H9 (cell line): ENCODE data around the gene USP17L18. TPM values are rescaled to one million over a fixed set of nuclear protein-coding genes. Genes with fewer than 3 reads are reported as not detected.
"Not testable (repeated sequence)": the region's sequence is repeated elsewhere in the genome, so short reads cannot be mapped to it uniquely, and the experiment has no call there.

Experiments
- DNase-seq: peaks from one replicate; pipeline ENCODE4 v3.0.0-alpha.2; 2017
- H2AFZ ChIP-seq: one replicate; pipeline ENCODE4 v1.6.1; 2013; ENCODE audit warnings: mild to moderate bottlenecking, low read length, control low read depth, moderate library complexity
- H2AK5ac ChIP-seq: 2 replicates; pipeline ENCODE4 v1.6.1; 2013; ENCODE audit warnings: low read length, control low read depth, mixed read lengths; ENCODE audit not compliant: insufficient read length
- H2BK120ac ChIP-seq: one replicate; pipeline ENCODE4 v1.6.1; 2013; ENCODE audit warnings: low read depth, mild to moderate bottlenecking, low read length, control low read depth, inconsistent platforms; ENCODE audit not compliant: poor library complexity, severe bottlenecking
- H2BK12ac ChIP-seq: 2 replicates; pipeline ENCODE4 v1.6.1; 2013; ENCODE audit warnings: low read length, control low read depth, mixed read lengths, low read depth; ENCODE audit not compliant: insufficient read length
- H2BK15ac ChIP-seq: 2 replicates; pipeline ENCODE4 v1.6.1; 2013; ENCODE audit warnings: low read depth, low read length, control low read depth
- H2BK20ac ChIP-seq: one replicate; pipeline ENCODE4 v1.6.1; 2013; ENCODE audit warnings: low read depth, mild to moderate bottlenecking, low read length, control low read depth, inconsistent platforms; ENCODE audit not compliant: poor library complexity, severe bottlenecking
- H2BK5ac ChIP-seq: 2 replicates; pipeline ENCODE4 v1.6.1; 2013; ENCODE audit warnings: low read length, control low read depth, mixed read lengths; ENCODE audit not compliant: insufficient read length
- H3K14ac ChIP-seq: 2 replicates; pipeline ENCODE4 v1.6.1; 2013; ENCODE audit warnings: low read length, control low read depth; ENCODE audit not compliant: insufficient read depth
- H3K18ac ChIP-seq: 2 replicates; pipeline ENCODE4 v1.6.1; 2013; ENCODE audit warnings: low read depth, mild to moderate bottlenecking, mixed read lengths, low read length, control low read depth; ENCODE audit not compliant: insufficient read length
- H3K23ac ChIP-seq: 2 replicates; pipeline ENCODE4 v1.6.1; 2013; ENCODE audit warnings: low read length, control low read depth, mixed read lengths, low read depth; ENCODE audit not compliant: insufficient read length
- H3K23me2 ChIP-seq: 2 replicates; pipeline ENCODE4 v1.6.1; 2013; ENCODE audit warnings: low read depth, mild to moderate bottlenecking, mixed read lengths, low read length, control low read depth; ENCODE audit not compliant: insufficient read length, poor library complexity, severe bottlenecking
- H3K27ac ChIP-seq: 2 replicates; pipeline ENCODE4 v1.5.1; 2013; ENCODE audit warnings: low read length, control low read depth, mixed read lengths, low read depth; ENCODE audit not compliant: insufficient read length
- H3K27me3 ChIP-seq: 2 replicates; pipeline ENCODE4 v1.6.1; 2013; ENCODE audit warnings: low read length, control low read depth, inconsistent platforms; ENCODE audit not compliant: insufficient read depth
- H3K4ac ChIP-seq: 2 replicates; pipeline ENCODE4 v1.6.1; 2013; ENCODE audit warnings: low read depth, mild to moderate bottlenecking, control low read depth, inconsistent platforms, low read length, moderate library complexity
- H3K4me1 ChIP-seq: 2 replicates; pipeline ENCODE4 v1.6.1; 2013; ENCODE audit warnings: low read length, control low read depth, inconsistent platforms; ENCODE audit not compliant: insufficient read depth
- H3K4me2 ChIP-seq: 2 replicates; pipeline ENCODE4 v1.6.1; 2013; ENCODE audit warnings: low read length, control low read depth, mixed read lengths; ENCODE audit not compliant: insufficient read length, insufficient read depth
- H3K56ac ChIP-seq: 2 replicates; pipeline ENCODE4 v1.6.1; 2013; ENCODE audit warnings: low read depth, mild to moderate bottlenecking, mixed read lengths, low read length, control low read depth; ENCODE audit not compliant: insufficient read length
- H3K79me1 ChIP-seq: 2 replicates; pipeline ENCODE4 v1.6.1; 2013; ENCODE audit warnings: low read depth, mild to moderate bottlenecking, moderate library complexity, low read length, control low read depth, inconsistent platforms; ENCODE audit not compliant: insufficient read depth, poor library complexity, severe bottlenecking
- H3K79me2 ChIP-seq: 2 replicates; pipeline ENCODE4 v1.6.1; 2013; ENCODE audit warnings: low read length, control low read depth, inconsistent platforms; ENCODE audit not compliant: insufficient read depth
- H3K9ac ChIP-seq: 2 replicates; pipeline ENCODE4 v1.6.1; 2013; ENCODE audit warnings: low read length, control low read depth, mixed read lengths; ENCODE audit not compliant: insufficient read length; ENCODE audit errors: extremely low read depth
- H3K9me3 ChIP-seq: one replicate; pipeline ENCODE4 v1.6.1; 2013; ENCODE audit warnings: low read depth, low read length, inconsistent platforms; ENCODE audit not compliant: control insufficient read depth
- H3T11ph ChIP-seq: one replicate; pipeline ENCODE4 v1.6.1; 2013; ENCODE audit warnings: mild to moderate bottlenecking, low read length, control low read depth, inconsistent platforms
- H4K20me1 ChIP-seq: one replicate; pipeline ENCODE4 v1.6.1; 2013; ENCODE audit not compliant: control insufficient read depth, insufficient read length, insufficient read depth
- H4K5ac ChIP-seq: 2 replicates; pipeline ENCODE4 v1.6.1; 2013; ENCODE audit warnings: low read depth, mild to moderate bottlenecking, mixed read lengths, low read length, control low read depth; ENCODE audit not compliant: insufficient read length
- H4K8ac ChIP-seq: replicated peaks from 2 replicates; pipeline ENCODE4 v1.6.1; 2013; ENCODE audit warnings: low read length, control low read depth, mixed read lengths, low read depth; ENCODE audit not compliant: insufficient read length
- H4K91ac ChIP-seq: 2 replicates; pipeline ENCODE4 v1.6.1; 2013; ENCODE audit warnings: low read depth, mild to moderate bottlenecking, moderate library complexity, mixed read lengths, low read length, control low read depth; ENCODE audit not compliant: insufficient read length
- H3K27ac Mint-ChIP-seq, 3 experiments: 2 replicates in 2 of 3; 3 replicates in 1 of 3; pipeline ENCODE4 v1.8.0; 2020 to 2021; ENCODE audit warnings: mixed read lengths in 3 of 3, mild to moderate bottlenecking in 1 of 3, moderate library complexity in 1 of 3
- H3K27me3 Mint-ChIP-seq: 2 replicates; pipeline ENCODE4 v1.8.0; 2021; ENCODE audit warnings: low read depth, mild to moderate bottlenecking, moderate library complexity, mixed read lengths
- H3K36me3 Mint-ChIP-seq, 3 experiments: 2 replicates in 2 of 3; 3 replicates in 1 of 3; pipeline ENCODE4 v1.8.0; 2020 to 2021; ENCODE audit warnings: low read depth in 3 of 3, mixed read lengths in 3 of 3; ENCODE audit not compliant: insufficient read depth in 1 of 3
- H3K4me1 Mint-ChIP-seq, 2 experiments: 2 replicates each; pipeline ENCODE4 v1.8.0; 2020; ENCODE audit warnings: mixed read lengths in 2 of 2
- H3K4me3 Mint-ChIP-seq, 2 experiments: 2 replicates in 1 of 2; 3 replicates in 1 of 2; pipeline ENCODE4 v1.8.0; 2020 to 2021; ENCODE audit warnings: mild to moderate bottlenecking in 2 of 2, mixed read lengths in 2 of 2, moderate library complexity in 1 of 2
- H3K9me3 Mint-ChIP-seq, 2 experiments: 2 replicates in 1 of 2; 3 replicates in 1 of 2; pipeline ENCODE4 v1.8.0; 2020; ENCODE audit warnings: mild to moderate bottlenecking in 2 of 2, mixed read lengths in 2 of 2, moderate library complexity in 1 of 2
- WGBS: extraction: QIAGEN DNeasy Blood & Tissue Kit; methylation state at CpG from one replicate; pipeline ENCODE4 v1.1.7; 2013; ENCODE audit warnings: missing lambda C conversion rate, low lambda C conversion rate, mixed read lengths; ENCODE audit not compliant: insufficient read length; ENCODE audit errors: extremely low coverage; 5-methylcytosine and 5-hydroxymethylcytosine counted together
- total RNA-seq: library from RNA; stranded (reverse); gene quantifications from 2 replicates; pipeline ENCODE4 v1.2.1, GENCODE V29; 2021

Gene USP17L18
- total RNA-seq, 1 experiment from 2014 or later: not detected

DNA sequence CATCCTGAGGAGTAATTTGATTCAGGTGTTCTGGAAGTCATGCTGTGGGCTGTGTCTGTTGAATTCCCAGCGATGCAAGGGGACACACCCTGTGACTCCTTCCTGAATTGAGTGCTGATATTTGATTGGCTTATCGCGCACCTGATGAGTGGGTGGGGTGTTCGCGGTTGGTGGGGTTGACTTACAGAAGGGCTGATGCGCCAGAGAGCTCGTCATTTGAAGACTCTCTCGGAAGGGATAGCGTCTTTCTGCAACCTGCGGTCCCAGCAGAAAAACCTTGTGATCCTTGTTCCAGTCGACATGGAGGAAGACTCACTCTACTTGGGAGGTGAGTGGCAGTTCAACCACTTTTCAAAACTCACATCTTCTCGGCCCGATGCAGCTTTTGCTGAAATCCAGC is 4.6 kb downstream of the USP17L18 start, which contains the start of gene USP17L19:
Gene USP17L19, plus strand, starts transcription at position 301 of the 400 bp plus-strand sequence. Its CDS starts 0 bp downstream, at position 301.
- not testable (repeated sequence) for DNase-seq, H3K36me3 Mint-ChIP-seq, H3K79me1 ChIP-seq, H3K23ac ChIP-seq, H3K27ac ChIP-seq, H3K23me2 ChIP-seq, H2BK120ac ChIP-seq, H3K4me3 Mint-ChIP-seq, H3K9ac ChIP-seq, H3K27ac Mint-ChIP-seq, H2AK5ac ChIP-seq, H3K9me3 ChIP-seq, H3K27me3 ChIP-seq, H2BK15ac ChIP-seq, H2AFZ ChIP-seq, H3K14ac ChIP-seq, H4K8ac ChIP-seq, H3K4me1 ChIP-seq, H2BK12ac ChIP-seq, H2BK5ac ChIP-seq, H3K9me3 Mint-ChIP-seq, H3K4me1 Mint-ChIP-seq, H4K5ac ChIP-seq, H3K27me3 Mint-ChIP-seq, H3K18ac ChIP-seq, H3K4me2 ChIP-seq, H3T11ph ChIP-seq, H4K20me1 ChIP-seq, H2BK20ac ChIP-seq, H3K56ac ChIP-seq, H3K79me2 ChIP-seq, H4K91ac ChIP-seq, H3K4ac ChIP-seq
- WGBS: no CpG with 5 or more reads among the region's 13 CpGs

GRCh38 chr4:9257824-9258223 is 9.4 kb downstream of the USP17L18 start, which contains the start of gene USP17L20:
USP17L20 (plus strand) TSS chr4:9258124; CDS start chr4:9258124, 0 bp downstream.
- not testable (repeated sequence) for H3K4me2 ChIP-seq, H3K9me3 Mint-ChIP-seq, H3K27ac Mint-ChIP-seq, H3K79me1 ChIP-seq, H3K56ac ChIP-seq, H3K4me1 Mint-ChIP-seq, H4K91ac ChIP-seq, H3K18ac ChIP-seq, H3K36me3 Mint-ChIP-seq, H2BK120ac ChIP-seq, H2BK20ac ChIP-seq, H3K14ac ChIP-seq, H4K5ac ChIP-seq, H2BK15ac ChIP-seq, H3K4me3 Mint-ChIP-seq, DNase-seq, H2AK5ac ChIP-seq, H4K20me1 ChIP-seq, H3K23ac ChIP-seq, H2BK5ac ChIP-seq, H2AFZ ChIP-seq, H3K4ac ChIP-seq, H4K8ac ChIP-seq, H3K9ac ChIP-seq, H3K27ac ChIP-seq, H3K4me1 ChIP-seq, H3K79me2 ChIP-seq, H3K27me3 ChIP-seq, H3K9me3 ChIP-seq, H3T11ph ChIP-seq, H2BK12ac ChIP-seq, H3K27me3 Mint-ChIP-seq, H3K23me2 ChIP-seq
- WGBS: no CpG with 5 or more reads among the region's 15 CpGs
